GDM1 (cell line): ENCODE measurements around the gene STIM1.

Experiments used
- DNase-seq: peaks from one replicate; lab custom pipeline; 2025; lab: John Stamatoyannopoulos, UW

Gene STIM1

GRCh38 chr11:3952715-3953114 is 97.3 kb downstream of the STIM1 start:
- no peak for DNase-seq

GRCh38 chr11:3953327-3953726 is 97.9 kb downstream of the STIM1 start:
- DNase-seq = no peak

- DNase-seq = no peak
Measured at GRCh38 chr11:3954448-3955298, 99.2 kb downstream of the STIM1 start.

DNA sequence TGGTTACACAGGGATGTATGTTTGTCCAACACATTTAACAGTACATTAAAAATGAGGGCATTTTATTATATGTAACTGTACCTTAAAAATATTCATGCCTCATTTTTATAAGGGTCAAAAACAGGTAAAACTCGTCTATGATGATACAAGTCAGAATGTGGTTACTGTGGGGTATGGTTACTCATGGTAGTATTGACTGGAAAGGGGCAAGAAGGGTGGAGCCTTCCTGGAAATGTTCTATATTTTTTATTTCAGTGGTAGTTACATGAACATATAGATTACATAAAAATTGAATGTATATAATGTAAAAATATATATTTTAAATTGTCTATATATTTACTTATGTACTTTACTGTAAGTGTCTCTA is 99.8 kb downstream of the STIM1 start:
- no peak for DNase-seq

- DNase-seq = no peak
Measured at GRCh38 chr11:3956038-3956437, 100.6 kb downstream of the STIM1 start.

GRCh38 chr11:3956748-3957147 is 101.3 kb downstream of the STIM1 start:
- no peak for DNase-seq

DNA sequence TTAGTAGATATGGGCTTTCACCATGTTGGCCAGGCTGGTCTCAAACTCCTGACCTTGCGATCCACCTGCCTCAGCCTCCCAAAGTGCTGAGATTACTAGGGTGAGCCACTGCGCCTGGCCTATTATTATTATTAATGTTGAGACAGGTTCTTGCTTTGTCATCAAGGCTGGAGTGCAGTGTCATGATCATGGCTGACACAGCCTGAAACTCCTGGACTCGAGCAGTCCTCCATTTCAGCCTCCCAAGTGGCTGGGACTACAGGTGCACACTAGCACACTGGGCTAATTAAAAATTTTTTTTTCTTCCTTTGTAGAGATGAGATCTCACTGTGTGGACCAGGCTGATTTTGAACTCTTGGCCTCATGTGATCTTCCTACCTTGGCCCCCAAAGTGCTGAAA is 102.0 kb downstream of the STIM1 start:
- DNase-seq = no peak

DNA sequence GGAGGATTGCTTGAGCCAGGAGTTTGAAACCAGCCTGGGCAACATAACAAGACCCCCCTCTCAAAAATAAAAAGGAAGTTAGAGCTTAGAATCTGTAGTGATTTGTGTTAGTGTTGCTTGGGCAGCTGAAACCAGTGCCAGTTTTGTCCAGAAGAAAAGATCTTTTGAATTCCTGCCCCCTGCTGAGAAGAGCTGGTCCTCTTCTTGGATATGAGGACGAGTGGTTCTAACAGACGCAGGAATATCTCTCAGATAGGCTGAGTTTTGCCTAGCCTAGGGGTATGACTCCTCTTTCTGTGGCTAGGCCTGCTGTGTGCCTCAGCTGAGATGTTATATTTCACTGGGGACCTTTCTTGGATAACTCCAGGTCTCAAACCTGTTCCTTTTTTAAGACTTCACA is 102.8 kb downstream of the STIM1 start:
- no peak for DNase-seq

- no peak for DNase-seq
Measured at GRCh38 chr11:3959015-3959902, 103.8 kb downstream of the STIM1 start.

- DNase-seq = no peak
Measured at GRCh38 chr11:3959903-3960265, 104.4 kb downstream of the STIM1 start.

- no peak for DNase-seq
Measured at GRCh38 chr11:3962406-3962840, 107.0 kb downstream of the STIM1 start.

DNA sequence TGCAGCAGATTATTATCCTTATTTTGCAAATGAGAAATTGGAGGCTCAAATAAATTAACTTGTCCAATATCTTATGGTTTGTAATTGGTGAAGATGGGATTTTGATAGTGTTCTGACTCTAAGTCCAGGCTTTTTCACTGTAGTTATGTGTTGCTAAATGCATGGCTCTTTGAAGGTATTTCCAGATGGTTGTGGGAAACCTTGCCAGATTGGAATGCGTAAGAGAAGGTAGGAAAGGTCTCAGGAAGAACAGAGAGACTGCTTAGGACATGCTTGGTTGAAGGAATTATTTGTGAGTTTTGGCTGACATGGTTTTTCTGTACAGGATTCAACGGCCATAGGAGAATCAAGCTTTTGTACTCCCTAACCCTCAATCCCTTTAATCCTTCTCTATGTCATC is 108.6 kb downstream of the STIM1 start:
- DNase-seq = no peak

GRCh38 chr11:3964935-3965604 is 109.6 kb downstream of the STIM1 start:
- no peak for DNase-seq

GRCh38 chr11:3967695-3968094 is 112.2 kb downstream of the STIM1 start:
- no peak for DNase-seq

GRCh38 chr11:3969200-3969599 is 113.7 kb downstream of the STIM1 start:
- no peak for DNase-seq

DNA sequence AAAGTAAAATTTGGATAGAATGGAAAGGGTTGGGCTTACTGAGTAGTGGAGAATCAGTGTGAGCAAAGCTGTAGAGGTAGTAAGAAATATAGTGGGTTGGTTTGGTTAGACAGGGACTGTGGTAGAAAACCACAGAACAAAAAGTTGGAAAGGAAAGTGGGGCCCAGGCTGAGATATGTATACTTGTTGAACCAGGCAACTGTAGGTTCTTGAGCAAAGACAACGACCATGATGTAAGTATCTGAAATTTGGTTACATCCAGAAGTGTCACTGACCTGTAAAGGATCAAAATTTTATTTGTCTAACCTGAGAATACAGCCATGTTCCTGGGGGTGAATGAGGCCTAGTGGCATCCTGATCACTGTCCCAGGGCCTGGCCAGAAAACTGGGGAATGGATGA is 114.1 kb downstream of the STIM1 start:
- DNase-seq = peak; percentile 8

DNA sequence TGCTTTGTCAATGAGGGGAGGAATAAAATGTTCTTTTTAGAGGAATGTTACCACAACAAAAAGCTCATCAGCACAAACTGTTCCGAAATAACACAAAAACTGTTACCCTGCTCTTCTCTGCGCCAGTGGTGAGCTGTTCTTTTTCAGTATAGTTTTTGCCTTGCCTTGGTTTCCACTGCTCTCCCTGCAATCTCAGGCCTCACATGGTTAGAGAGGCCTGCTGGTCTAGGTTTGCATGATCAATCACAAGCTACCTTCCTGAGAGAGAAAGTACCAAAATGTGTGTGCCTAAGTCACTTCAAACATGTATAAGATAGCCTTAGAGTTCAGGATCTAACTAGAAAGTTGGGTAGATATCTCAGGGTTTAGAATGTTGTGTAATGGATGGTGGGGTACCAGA is 114.6 kb downstream of the STIM1 start:
- no peak for DNase-seq

- DNase-seq = no peak
Measured at GRCh38 chr11:3971756-3972404, 116.4 kb downstream of the STIM1 start.

DNA sequence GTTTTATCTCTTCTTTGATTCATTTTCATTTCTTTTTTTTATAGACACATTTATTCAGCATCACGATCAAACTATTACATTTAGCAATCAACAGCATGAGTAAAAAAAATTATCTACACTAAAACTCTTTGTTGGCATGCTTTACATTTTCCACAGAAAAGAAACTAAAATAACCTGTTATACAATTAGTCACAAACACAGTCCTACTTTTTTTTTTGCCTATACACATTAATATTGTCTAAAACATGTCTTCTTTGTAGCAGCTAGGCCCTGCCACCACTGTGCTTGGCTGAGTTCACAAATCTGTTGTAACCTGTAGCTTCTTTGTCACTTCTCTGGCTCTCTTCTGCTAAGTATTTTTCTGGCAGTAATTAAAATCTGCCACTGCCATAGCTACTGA is 117.0 kb downstream of the STIM1 start:
- no peak for DNase-seq

- DNase-seq = no peak
Measured at GRCh38 chr11:3977078-3977477, 121.6 kb downstream of the STIM1 start.

DNA sequence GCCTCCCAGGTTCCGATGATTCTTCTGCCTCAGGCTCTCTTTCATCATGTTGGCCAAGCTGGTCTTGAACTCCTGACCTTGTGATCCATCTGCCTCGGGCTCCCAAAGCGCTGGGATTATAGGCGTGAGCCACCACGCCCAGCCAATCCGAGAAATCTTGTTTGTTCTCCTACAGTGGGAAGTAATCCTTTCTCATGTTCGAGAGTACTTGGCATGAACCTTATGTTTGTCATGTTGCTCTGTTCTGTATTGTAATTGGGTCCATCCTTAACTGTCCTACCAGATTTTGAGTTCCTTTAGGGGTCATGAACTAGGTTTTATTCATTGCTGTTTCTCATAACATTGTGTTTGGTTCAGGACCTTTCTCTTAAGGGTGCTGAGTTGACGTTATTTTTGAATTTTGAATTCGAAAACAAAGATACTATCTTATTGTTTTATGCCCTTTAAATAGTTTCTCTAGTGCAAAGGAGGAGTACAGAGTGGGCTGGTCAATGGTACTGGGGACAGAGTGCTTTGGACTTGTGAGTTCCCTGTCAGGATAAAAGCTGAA is 125.7 kb downstream of the STIM1 start:
- DNase-seq = no peak

DNA sequence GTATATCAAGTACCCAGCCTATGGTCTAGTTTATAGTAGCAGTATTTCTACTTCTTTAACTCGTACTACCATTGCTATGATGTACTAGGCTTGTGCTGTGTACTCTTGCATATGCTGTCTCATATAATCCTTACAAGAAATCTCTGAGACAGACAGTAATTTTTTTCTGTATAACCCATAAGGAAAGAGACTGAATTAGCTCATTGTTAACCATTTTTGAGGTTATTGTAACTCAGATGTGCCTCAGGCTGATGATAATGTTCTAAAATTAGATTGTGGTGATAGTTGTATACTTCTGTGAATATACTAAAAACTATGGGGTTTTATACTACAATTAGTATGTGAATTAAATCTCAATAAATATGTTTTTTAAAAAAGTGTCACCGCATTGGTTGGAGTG is 127.0 kb downstream of the STIM1 start:
- DNase-seq = no peak
